Esophagus muscularis mucosa (tissue), 4 donors: ENCODE measurements around the gene BBX. TPM values are rescaled to one million over a fixed set of nuclear protein-coding genes. Genes with fewer than 3 reads are reported as not detected.

Experiments
- DNase-seq: peaks from one replicate; pipeline ENCODE4 v3.0.0-alpha.2; 2017; ENCODE audit errors: extremely low spot score
- H3K27ac ChIP-seq, 4 donors: fragments of 200-600 bp; sonication (generic); replicated peaks in 1 of 4; 1 replicate in 3 of 4; 2 replicates in 1 of 4; pipeline ENCODE4 v1.5.1; 2016 to 2019; ENCODE audit warnings: mild to moderate bottlenecking in 1 of 4
- H3K27me3 ChIP-seq, 4 donors: fragments of 200-600 bp; sonication (generic); one replicate each; pipeline versions ENCODE4 v1.5.1 to v1.6.0; 2016 to 2019
- H3K36me3 ChIP-seq, 4 donors: fragments of 200-600 bp; sonication (generic); one replicate each; pipeline ENCODE4 v1.5.1; 2016 to 2019
- H3K4me1 ChIP-seq, 4 donors: fragments of 200-600 bp; sonication (generic); one replicate each; pipeline ENCODE4 v1.5.1; 2016 to 2019
- H3K4me3 ChIP-seq, 4 donors: fragments of 200-600 bp; sonication (generic); 1 replicate in 2 of 4; 2 replicates in 2 of 4; pipeline ENCODE4 v1.5.1; 2016 to 2019; ENCODE audit warnings: mild to moderate bottlenecking in 4 of 4, moderate library complexity in 1 of 4
- H3K9me3 ChIP-seq, 4 donors: fragments of 200-600 bp; sonication (generic); 1 replicate in 3 of 4; 2 replicates in 1 of 4; pipeline ENCODE4 v1.5.1; 2016 to 2019
- EP300 ChIP-seq: sonication (generic); formaldehyde crosslinking; IDR thresholded peaks from one replicate; pipeline ENCODE4 v1.6.1; 2017; ENCODE audit warnings: antibody characterized with exemption
- POLR2A ChIP-seq: fragments of 450-650 bp; IDR thresholded peaks from one replicate; pipeline ENCODE4 v1.6.1; 2017; ENCODE audit warnings: antibody characterized with exemption, moderate library complexity, mild to moderate bottlenecking, low read depth
- POLR2AphosphoS5 ChIP-seq, 2 donors: sonication (generic); formaldehyde crosslinking; IDR thresholded peaks; one replicate each; pipeline ENCODE4 v1.6.1; 2017; ENCODE audit warnings: antibody characterized with exemption in 2 of 2
- WGBS: methylation state at CpG from one replicate; pipeline ENCODE4 v1.1.5; 2018; 5-methylcytosine and 5-hydroxymethylcytosine counted together
- intact Hi-C: fragments of 100-400 bp; cut with DNase I; formaldehyde crosslinking; loops from one replicate; pipeline ENCODE4 v1.15.1; 2023
- total RNA-seq, 4 donors: library from RNA; depleted of rRNA; stranded (reverse); fragments of >200 nt; gene quantifications; one replicate each; pipeline versions ENCODE4 v1.1.0 to v1.2.1, GENCODE V29; 2016
- TF ChIP-seq, protein P1 (sequence below), 3 experiments: fragments of 200-600 bp in 2 of 3; fragments of 450-650 bp in 1 of 3; sonication (generic) in 2 of 3; IDR thresholded peaks; one replicate each; pipeline ENCODE4 v1.5.1; 2017 to 2019; ENCODE audit warnings: antibody characterized with exemption in 3 of 3, mild to moderate bottlenecking in 2 of 3, moderate library complexity in 1 of 3

BBX gene
- total RNA-seq, 4 donors from 2014 or later: 49.2 to 78.9 (median 77.9) TPM

DNA sequence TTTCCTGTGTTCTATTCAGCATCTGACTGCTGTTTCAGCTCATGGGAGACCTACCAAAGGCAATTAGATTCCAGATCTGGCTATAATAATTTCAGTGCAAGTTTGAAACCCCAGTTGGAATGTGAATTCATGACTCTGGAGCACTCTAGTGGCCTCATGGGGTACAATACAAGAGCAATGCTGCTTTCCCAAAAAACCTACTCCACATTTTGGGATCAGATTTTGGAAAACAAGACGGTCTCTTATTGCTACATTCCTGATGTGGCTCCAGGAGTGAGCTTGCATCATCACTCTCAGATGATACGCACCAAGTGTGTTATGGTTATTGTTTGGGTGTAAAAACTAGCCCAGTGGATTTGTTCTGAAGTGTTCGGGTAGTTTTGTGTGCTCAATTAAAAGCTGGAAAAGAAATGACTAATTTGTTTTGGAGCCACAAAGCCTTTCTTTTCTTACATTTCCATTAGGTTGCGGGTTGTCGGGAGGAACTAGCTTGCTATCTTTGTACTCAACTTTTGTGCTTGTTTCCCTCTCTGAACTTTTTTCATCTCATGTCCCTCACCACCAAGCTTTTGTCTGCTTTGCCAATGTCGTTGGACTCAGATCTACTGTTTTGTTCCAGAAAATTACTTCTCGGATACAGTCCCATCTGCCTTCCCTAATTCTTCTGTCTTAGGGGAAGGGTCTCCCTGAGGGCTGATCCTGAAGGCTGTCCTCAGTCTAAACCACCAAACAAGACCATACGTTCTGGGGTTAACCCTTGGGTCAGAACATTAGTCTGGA lies 272.1 kb downstream of the BBX start:
- H3K9me3 ChIP-seq: no peaks in the 10 kb centered on the region
- no peak for TF ChIP-seq POLR2A
- TF ChIP-seq POLR2AphosphoS5 (IDR thresholded peaks at IDR 0.05): no peak
- TF ChIP-seq EP300: no peak
- TF ChIP-seq, protein P1, sequence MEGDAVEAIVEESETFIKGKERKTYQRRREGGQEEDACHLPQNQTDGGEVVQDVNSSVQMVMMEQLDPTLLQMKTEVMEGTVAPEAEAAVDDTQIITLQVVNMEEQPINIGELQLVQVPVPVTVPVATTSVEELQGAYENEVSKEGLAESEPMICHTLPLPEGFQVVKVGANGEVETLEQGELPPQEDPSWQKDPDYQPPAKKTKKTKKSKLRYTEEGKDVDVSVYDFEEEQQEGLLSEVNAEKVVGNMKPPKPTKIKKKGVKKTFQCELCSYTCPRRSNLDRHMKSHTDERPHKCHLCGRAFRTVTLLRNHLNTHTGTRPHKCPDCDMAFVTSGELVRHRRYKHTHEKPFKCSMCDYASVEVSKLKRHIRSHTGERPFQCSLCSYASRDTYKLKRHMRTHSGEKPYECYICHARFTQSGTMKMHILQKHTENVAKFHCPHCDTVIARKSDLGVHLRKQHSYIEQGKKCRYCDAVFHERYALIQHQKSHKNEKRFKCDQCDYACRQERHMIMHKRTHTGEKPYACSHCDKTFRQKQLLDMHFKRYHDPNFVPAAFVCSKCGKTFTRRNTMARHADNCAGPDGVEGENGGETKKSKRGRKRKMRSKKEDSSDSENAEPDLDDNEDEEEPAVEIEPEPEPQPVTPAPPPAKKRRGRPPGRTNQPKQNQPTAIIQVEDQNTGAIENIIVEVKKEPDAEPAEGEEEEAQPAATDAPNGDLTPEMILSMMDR (IDR thresholded peaks at IDR 0.05): peak in 2 of 3 experiments; percentile 9 to 35
- intact Hi-C loops: no loop called here
- WGBS: 83% methylated on average over 8 of the region's 8 CpGs
- DNase-seq: no peak
- H3K4me1 ChIP-seq: peaks cover 0 to 26% (median 14%) of the 10 kb centered on the region in 4 donors
- peaks cover 7 to 50% (median 26%) of the 10 kb centered on the region in 4 donors for H3K36me3 ChIP-seq
- no peak overlapping the region for H3K4me3 ChIP-seq
- H3K27ac ChIP-seq: peak overlapping the region in 3 of 4 donors; percentile 9 to 54 (median 29)
- H3K27me3 ChIP-seq: no peaks in the 10 kb centered on the region

DNA sequence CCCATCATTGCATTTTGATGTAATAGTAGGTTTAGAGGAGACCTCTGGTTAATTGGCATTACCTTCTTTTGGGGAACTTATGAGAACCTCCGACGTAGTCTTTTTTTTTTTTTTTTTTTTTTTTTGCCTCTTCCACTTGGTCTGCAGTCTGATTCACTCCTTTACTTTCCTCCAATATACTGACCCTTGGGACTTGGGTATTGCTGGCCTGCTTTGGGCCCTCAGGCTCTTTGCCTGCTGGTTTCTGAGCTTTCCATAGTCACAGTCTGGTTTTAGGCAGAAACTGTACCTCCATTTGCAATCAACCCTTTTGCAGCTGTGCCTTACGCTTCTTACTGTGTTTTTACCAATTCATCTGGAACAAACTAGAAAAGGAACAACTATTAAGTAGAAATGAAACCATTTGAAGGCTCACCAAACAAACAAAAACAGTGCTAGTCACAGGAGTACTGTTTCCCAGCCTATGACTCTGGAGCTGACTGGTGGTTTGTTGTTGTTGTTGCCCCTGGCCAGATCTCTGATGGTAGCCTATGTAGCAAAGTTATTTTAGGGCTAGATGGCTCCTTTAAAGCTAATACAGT lies 272.8 kb downstream of the BBX start:
- Histone ChIP-seq H3K9me3 (no peaks in the 10 kb centered on the region), H3K27ac (no peak overlapping the region), H3K27me3 (no peaks in the 10 kb centered on the region), H3K36me3 (peaks cover 7 to 50% (median 23%) of the 10 kb centered on the region in 4 donors), H3K4me3 (no peak overlapping the region), H3K4me1 (peaks cover 0 to 26% (median 14%) of the 10 kb centered on the region in 4 donors)
- no peak for DNase-seq
- intact Hi-C loops: no loop called here
- 92% methylated on average over 3 of the region's 3 CpGs for WGBS
- TF ChIP-seq POLR2AphosphoS5 (IDR thresholded peaks at IDR 0.05): no peak

DNA sequence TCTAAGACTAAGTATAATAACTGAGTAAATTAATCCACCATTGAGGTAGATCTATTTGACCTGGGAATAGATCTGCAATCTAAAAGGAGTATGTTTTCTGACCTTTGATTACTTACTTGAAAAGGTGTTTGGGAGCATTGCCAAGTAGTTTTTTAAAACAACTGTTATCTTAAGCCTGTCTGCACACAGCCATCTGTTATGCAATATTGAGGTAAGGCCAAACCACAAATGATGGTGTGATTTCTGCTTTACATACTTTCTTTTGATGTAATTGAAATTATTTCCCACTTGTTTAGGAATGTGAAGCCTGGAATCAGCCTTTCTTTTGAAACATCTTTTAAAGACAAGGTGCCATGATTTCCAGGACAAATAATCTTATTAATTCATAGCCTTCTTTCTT lies 274.0 kb downstream of the BBX start:
- no peaks in the 10 kb centered on the region for H3K27me3 ChIP-seq
- no peak for DNase-seq
- no peak overlapping the region for H3K4me3 ChIP-seq
- H3K9me3 ChIP-seq: no peaks in the 10 kb centered on the region
- H3K36me3 ChIP-seq: peaks cover 2 to 50% (median 26%) of the 10 kb centered on the region in 4 donors
- H3K27ac ChIP-seq: no peak overlapping the region
- peaks cover 0 to 26% (median 14%) of the 10 kb centered on the region in 4 donors for H3K4me1 ChIP-seq
- intact Hi-C loops: no loop called here
- no peak for TF ChIP-seq EP300
- TF ChIP-seq POLR2AphosphoS5 (IDR thresholded peaks at IDR 0.05): no peak
- TF ChIP-seq, protein P1 (IDR thresholded peaks at IDR 0.05): no peak
- TF ChIP-seq POLR2A: no peak

DNA sequence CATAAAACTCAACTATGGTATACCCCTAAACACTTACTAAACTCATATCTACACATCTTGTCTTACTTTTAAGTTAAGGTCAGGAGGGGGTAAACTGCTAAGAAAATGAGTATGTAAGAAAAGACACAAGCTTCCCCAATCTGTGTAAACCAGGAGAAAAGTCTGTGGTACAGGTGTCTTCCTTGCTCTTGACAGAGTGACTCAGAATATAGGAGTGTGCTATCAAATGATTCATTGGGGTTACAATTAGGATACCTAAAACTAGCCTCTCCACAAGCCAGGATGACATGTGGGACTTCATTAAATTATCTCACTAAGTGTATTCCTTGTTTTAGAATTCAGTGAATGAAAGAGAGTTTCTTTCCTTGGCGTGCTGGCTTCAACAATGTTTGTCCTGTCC lies 274.8 kb downstream of the BBX start:
- no peak for DNase-seq
- Histone ChIP-seq H3K36me3 (peaks cover 6 to 50% (median 32%) of the 10 kb centered on the region in 4 donors), H3K9me3 (no peaks in the 10 kb centered on the region), H3K4me1 (peaks cover 0 to 26% (median 14%) of the 10 kb centered on the region in 4 donors), H3K4me3 (no peak overlapping the region), H3K27ac (no peak overlapping the region), H3K27me3 (no peaks in the 10 kb centered on the region)
- 100% methylated on average over 1 of the region's 1 CpG for WGBS
- intact Hi-C loops: no loop called here
- no peak for TF ChIP-seq POLR2A
- TF ChIP-seq, protein P1 (IDR thresholded peaks at IDR 0.05): no peak
- no peak for TF ChIP-seq POLR2AphosphoS5 (IDR thresholded peaks at IDR 0.05)
- TF ChIP-seq EP300: no peak

DNA sequence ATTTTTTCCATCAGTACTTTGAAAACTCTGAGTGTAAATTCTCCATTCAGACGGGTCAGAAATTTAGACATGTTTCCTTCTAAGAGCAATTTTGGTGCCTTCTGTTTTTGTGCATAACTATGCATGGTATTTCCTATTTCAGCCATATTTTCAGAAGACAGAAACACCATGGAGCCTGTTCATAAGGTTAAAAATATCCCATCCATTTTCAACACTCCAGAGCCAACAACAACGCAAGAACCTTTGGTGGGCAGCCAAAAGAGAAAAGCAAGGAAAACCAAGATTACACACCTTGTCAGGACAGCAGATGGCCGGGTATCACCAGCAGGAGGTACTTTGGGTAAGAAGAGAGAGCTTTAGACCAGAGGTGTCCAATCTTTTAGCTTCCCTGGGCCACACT lies 275.6 kb downstream of the BBX start:
- WGBS: 72% methylated on average over 3 of the region's 3 CpGs
- Histone ChIP-seq H3K4me3 (no peak overlapping the region), H3K27me3 (no peaks in the 10 kb centered on the region), H3K36me3 (peaks cover 7 to 51% (median 37%) of the 10 kb centered on the region in 4 donors), H3K4me1 (peaks cover 0 to 26% (median 14%) of the 10 kb centered on the region in 4 donors), H3K9me3 (no peaks in the 10 kb centered on the region), H3K27ac (no peak overlapping the region)
- DNase-seq: no peak
- intact Hi-C loops: no loop called here
- TF ChIP-seq, protein P1 (IDR thresholded peaks at IDR 0.05): no peak
